LNCAP (cell line): ENCODE data around the gene STK36.

Source experiments
- CTCF ChIP-seq: fragments of 450-650 bp; IDR thresholded peaks from 2 replicates; pipeline ENCODE4 v1.5.1; 2017; ENCODE audit warnings: mild to moderate bottlenecking

STK36 gene

GRCh38 chr2:218638372-218638771 is 33.5 kb upstream of the STK36 start:
- no peak for TF ChIP-seq CTCF

- TF ChIP-seq CTCF, result no peak
Measured at GRCh38 chr2:218642121-218642656, 29.7 kb upstream of the STK36 start.

- no peak for TF ChIP-seq CTCF
Measured at GRCh38 chr2:218642786-218643185, 29.1 kb upstream of the STK36 start.

- TF ChIP-seq CTCF, result no peak
Measured at GRCh38 chr2:218643751-218644310, 28.1 kb upstream of the STK36 start.

GRCh38 chr2:218644721-218645120 is 27.2 kb upstream of the STK36 start:
- no peak for TF ChIP-seq CTCF

GRCh38 chr2:218645126-218645525 is 26.8 kb upstream of the STK36 start:
- no peak for TF ChIP-seq CTCF

GRCh38 chr2:218648088-218648786 is 23.6 kb upstream of the STK36 start:
- TF ChIP-seq CTCF, result peak; percentile 86
